ENCODE results near the gene RGS2.

DNA sequence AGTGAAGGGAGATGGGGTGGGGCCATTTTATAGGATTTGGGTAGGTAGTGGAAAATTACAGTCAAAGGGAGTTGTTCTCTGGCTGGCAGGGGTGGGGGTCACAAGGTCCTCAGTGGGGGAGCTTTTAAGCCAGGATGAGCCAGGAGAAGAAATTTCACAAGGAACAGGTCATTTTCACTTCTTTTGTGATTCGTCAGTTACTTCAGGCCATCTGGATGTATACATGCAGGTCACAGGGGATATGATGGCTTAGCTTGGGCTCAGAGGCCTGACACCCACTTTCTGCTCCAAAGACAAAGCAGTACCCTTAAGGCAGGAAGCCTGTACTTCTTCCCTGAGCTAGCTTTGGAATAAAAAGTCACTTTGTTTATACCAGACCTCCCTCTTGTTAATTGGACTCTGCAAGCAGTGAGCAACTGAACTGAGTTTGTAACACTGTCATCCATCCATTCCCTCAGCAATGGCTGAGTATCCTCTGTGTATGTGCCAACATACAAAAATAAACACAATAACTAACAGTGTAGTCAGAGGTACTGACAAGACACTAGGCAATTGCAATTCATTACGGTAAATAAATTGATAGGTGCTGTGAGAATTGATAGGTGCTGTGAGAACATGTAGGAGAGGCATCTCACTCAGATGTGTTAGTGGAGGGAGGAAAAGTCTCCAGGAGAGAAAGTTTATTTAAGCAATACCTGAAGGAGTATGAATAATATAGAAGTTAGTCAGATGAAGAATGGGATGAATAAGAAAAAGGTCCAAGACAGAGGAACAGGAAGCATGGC, 14.7 kb upstream of the RGS2 start:
- TF ChIP-seq POLR2A (IDR thresholded peaks at IDR 0.05): no peak
- TF ChIP-seq, protein P1, sequence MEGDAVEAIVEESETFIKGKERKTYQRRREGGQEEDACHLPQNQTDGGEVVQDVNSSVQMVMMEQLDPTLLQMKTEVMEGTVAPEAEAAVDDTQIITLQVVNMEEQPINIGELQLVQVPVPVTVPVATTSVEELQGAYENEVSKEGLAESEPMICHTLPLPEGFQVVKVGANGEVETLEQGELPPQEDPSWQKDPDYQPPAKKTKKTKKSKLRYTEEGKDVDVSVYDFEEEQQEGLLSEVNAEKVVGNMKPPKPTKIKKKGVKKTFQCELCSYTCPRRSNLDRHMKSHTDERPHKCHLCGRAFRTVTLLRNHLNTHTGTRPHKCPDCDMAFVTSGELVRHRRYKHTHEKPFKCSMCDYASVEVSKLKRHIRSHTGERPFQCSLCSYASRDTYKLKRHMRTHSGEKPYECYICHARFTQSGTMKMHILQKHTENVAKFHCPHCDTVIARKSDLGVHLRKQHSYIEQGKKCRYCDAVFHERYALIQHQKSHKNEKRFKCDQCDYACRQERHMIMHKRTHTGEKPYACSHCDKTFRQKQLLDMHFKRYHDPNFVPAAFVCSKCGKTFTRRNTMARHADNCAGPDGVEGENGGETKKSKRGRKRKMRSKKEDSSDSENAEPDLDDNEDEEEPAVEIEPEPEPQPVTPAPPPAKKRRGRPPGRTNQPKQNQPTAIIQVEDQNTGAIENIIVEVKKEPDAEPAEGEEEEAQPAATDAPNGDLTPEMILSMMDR (IDR thresholded peaks at IDR 0.05): no peak

Data from thyroid gland (tissue), 4 donors.